Putamen (tissue), 1 donor: ENCODE data around the gene CC2D1B.
"Not testable (repeated sequence)": the region's sequence is repeated elsewhere in the genome, so short reads cannot be mapped to it uniquely, and the experiment has no call there.

ENCODE experiments used
- DNase-seq: peaks from one replicate; pipeline ENCODE4 v3.0.0-alpha.2; 2016; ENCODE audit warnings: low spot score

Gene CC2D1B, protein sequence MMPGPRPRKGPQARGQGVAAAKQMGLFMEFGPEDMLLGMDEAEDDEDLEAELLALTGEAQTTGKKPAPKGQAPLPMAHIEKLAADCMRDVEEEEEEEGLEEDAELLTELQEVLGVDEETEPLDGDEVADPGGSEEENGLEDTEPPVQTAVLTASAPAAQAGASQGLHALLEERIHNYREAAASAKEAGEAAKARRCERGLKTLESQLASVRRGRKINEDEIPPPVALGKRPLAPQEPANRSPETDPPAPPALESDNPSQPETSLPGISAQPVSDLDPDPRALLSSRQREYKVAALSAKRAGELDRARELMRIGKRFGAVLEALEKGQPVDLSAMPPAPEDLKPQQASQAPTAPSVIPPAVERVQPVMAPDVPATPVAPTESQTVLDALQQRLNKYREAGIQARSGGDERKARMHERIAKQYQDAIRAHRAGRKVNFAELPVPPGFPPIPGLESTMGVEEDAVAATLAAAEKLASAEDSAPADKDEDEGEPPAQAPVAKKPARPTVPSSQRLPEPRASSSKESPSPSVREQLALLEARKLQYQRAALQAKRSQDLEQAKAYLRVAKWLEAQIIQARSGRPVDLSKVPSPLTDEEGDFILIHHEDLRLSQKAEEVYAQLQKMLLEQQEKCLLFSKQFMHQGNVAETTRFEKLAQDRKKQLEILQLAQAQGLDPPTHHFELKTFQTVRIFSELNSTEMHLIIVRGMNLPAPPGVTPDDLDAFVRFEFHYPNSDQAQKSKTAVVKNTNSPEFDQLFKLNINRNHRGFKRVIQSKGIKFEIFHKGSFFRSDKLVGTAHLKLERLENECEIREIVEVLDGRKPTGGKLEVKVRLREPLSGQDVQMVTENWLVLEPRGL

DNA sequence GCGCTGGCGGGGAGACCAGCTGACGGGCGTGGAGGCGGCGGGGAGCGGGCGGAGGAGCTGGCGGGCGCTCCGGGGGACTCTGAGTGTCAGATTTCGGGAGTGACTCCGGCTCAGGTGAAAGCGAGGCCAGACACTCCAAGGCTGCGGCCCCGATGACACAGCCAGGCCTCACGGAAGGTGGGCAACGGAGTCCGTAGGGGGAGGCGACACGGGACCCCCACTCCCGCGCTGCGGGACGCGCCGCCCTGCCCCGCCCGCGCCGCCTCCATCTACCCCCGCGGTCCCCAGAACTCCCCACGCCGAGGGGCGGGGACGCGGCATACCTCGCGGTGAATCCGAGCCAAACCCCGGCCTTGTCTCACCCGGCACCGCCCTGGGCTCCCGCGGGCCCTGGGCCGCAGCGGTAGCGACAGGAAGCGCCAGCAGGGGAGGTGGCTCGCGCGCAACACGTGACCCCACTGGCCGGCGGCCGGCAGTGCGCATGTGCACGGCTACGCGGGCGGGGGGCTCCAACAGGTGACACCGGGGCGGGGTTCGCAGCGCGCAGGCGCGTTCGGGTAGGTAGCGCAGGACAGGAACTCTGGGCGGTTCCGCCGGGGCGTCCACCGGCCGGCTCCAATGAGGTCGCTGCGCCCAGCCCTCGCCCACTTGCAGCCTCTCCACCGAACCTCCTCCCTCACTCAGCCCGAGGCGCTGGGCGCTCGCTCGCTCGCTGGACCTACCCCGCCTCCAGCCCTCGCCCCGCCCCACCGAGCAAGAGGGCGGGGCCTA, at the start of gene CC2D1B:
Gene CC2D1B, minus strand, starts transcription at position 460 of the 771 bp plus-strand sequence. CDS start 1,585 bp downstream, outside the sequence.
- peak; percentile 89 for DNase-seq

DNA sequence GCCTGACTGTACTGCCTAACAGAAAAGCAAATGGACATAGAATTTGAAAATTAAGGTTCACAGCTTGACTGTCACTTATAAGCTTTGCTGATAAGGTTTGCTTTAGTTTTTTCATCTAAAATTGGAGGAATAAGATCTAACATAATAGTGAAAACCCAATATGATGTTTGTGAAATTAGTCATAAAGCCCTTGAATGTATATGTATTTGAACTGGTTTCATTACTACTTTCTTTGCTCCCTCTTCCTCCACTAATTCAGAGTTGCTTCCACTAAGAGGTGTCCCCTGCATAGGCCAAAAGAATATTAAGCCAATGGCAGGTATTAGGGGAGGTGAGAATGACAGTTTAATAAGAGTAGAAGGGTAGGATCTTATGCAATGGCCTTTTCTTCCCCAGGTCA, 48.9 kb upstream of the CC2D1B start:
- DNase-seq: no peak

- no peak for DNase-seq
Observed at GRCh38 chr1:52413410-52413989, 47.5 kb upstream of the CC2D1B start.

GRCh38 chr1:52404975-52405338, 39.0 kb upstream of the CC2D1B start:
- DNase-seq: no peak

- DNase-seq: peak; percentile 97
Observed at GRCh38 chr1:52404116-52404974, 38.3 kb upstream of the CC2D1B start, which contains the start of the genes ORC1 and PRPF38A. Gene ORC1, minus strand, starts transcription at chr1:52404423. Its CDS starts 2,200 bp downstream, at chr1:52402223. Gene PRPF38A, plus strand, starts transcription at chr1:52404602. Its CDS starts 148 bp downstream, at chr1:52404750.

DNA sequence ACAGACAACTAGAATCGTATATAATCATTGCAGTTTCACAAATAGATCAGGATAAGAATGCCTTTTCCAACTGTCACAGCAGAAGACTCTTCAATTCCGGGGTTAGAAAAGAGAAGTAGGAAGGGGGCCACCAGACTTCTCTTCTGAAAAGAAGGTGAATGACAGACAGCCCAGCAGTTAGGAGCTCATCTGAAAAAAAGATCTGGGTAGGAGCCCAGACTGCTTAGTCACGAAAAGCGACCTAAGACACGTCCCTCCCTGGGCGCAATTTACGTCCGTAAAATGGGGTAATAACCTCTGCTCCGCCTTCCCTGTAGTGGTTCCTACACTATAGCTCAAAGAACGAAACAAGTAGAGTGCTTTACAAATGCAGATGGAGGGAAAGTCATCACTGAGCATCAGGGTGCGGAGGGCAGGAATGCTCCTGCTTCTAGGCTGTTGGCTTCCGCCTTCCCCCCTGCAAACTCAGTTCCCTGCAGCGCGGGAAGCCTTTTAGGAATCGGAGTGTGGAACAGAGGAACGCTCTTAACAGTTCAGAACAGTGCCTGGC, 37.6 kb upstream of the CC2D1B start:
- no peak for DNase-seq

GRCh38 chr1:52402860-52403240, 36.8 kb upstream of the CC2D1B start:
- no peak for DNase-seq

DNA sequence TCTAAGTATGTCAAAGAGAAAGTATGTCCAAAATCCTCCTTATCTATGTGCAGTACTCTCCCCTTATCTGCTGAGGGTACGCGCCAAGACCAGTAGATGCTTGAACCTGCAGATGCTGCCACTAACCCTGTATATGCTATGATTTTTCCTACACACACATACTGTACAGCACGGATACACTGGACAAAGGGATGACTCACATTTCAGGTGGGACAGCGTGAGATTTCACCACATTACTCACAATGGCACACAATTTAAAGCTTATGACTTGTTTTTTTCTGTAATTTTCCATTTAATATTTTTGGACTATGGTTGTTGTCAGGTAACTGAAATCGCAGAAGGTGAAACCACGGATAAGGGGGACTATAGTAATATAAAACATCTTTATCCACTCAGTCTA, 34.1 kb upstream of the CC2D1B start:
- DNase-seq: no peak

DNA sequence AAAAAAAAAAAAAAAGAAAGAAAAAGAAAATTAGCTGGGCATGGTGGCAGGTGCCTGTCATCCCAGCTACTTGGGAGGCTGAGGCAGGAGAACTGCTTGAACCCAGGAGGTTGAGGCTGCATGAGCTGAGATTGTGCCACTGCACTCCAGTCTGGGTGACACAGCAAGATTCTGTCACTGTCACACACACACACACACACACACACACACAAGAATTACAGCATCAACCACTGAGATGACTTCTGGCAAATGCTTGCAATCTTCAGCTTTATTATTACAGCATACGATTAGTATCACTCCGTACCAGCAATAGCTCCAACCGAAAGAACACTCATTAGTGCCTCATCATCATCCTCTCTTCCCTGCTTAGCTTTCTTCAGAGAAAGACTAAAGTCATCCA, 33.6 kb upstream of the CC2D1B start:
- DNase-seq: no peak

DNA sequence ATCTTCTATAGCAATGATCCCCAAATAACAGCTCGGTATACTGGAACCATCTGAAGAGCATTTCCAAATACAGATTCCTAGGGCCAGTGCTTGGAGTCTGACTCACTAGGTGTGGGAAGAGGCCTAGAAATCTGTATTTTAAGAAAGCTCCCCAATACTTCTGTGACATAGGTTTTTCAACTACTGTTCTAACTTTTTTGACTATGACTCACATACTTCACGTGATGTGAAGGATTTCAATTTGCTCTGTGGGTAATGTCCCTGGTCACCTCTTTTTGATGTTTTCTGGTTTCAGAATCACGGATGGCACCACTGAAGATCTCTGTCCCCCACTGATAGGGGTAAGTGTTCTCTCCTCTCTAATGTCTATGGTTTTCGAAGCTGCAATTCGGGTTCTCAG, 27.2 kb upstream of the CC2D1B start:
- no peak for DNase-seq

DNA sequence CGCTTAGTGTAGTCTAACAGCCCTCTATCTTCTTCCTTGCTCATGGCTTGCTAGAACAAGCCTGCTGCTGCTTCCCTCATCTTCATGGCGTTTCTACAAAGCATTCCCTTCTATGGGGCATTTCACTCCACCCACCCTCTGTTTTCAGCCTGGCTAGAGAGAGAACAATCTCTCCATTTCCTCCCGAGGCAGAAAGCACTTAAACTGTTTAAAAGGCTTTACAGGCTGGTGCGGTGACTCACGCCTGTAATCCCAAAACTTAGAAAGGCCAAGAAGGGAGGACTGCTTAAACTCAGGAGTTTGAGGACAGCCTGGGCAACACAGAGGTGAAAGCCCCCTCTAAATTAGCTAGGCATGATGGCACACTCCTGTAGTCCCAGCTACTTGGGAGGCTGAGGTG, 20.5 kb upstream of the CC2D1B start:
- no peak for DNase-seq

DNA sequence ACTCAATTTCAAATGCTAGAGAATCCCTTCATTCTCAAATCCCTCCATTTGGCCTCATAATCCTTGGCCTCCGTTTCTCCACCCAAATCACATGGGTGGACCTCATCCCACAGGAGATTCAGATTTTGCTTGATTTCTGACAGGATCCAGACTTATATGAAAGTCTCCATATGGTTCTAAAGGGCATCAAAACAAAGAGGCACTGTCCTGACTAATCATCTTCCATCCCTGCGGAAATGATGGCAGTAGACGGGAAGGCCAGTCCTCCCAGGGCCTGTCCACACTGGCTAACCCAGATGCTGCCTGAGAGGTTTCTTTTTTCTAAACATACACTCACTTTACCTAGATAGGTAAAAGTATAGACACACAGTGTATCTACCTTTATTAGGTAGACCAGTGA, 19.4 kb upstream of the CC2D1B start:
- DNase-seq: no peak

GRCh38 chr1:52369851-52370250, 3.8 kb upstream of the CC2D1B start:
- DNase-seq: not testable (repeated sequence)

DNA sequence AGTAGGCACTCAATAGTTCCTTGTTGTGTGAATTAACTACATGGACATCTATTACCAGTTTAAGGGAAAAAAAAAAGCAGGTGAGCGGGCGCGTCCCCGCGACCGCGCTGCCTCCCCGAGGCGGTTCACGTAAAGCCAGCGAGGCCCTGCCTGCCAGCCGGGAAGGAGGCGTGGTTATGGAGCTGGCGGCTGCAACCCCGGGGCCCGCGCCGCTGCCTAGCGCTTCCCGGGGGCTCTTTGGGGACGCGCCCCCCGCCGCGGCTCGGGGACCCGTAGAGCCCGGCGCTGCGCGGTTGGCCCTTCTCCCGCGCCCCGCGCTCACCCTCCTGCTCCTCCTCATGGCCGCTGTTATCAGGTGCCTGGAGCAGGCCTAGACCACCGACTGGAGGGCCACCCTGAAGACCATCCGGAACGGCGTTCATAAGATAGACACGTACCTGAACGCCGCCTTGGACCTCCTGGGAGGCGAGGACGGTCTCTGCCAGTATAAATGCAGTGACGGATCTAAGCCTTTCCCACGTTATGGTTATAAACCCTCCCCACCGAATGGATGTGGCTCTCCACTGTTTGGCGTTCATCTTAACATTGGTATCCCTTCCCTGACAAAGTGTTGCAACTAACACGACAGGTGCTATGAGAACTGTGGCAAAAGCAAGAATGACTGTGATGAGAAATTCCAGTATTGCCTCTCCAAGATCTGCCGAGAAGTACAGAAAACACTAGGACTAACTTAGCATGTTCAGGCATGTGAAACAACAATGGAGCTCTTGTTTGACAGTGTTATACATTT, 2.6 kb upstream of the CC2D1B start:
- DNase-seq: peak; percentile 41

GRCh38 chr1:52367272-52367671, 1.3 kb upstream of the CC2D1B start:
- no peak for DNase-seq

- DNase-seq: no peak
Observed at GRCh38 chr1:52366517-52366827, 467 bp upstream of the CC2D1B start.

DNA sequence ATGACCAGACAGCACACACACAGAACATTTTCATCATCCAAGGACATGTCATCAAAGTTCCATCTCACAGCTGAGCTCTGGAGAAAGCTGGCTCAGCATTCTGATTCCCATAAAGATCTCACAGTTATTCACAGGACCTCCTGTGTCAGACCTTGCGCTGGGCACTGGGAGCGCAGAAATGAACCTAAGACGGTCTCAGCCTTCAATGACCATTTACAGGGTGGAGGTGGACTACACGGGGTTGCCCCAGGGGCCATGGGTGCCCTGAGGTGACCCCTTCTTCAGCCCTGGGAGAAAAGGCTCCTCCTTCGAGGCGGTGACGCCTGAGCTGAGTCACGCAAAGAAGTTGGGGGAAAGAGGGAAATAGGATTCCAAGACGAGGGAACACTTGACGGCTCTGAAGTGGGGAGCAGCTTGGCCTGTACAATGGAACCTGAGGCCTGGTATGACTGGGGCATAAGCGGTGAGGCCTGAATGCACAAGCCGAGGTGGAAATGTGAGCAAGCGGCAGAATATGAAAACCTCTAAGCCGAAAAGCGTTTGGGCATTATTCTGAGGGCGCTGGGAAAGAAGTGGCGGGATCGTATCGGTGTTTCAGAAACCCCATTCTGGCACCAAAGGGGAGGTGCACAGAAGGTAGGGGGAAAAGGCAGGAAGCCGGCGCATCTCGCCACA, 797 bp downstream of the CC2D1B start:
- DNase-seq: peak; percentile 47

GRCh38 chr1:52364235-52364839, 1.7 kb downstream of the CC2D1B start:
- DNase-seq: no peak

DNA sequence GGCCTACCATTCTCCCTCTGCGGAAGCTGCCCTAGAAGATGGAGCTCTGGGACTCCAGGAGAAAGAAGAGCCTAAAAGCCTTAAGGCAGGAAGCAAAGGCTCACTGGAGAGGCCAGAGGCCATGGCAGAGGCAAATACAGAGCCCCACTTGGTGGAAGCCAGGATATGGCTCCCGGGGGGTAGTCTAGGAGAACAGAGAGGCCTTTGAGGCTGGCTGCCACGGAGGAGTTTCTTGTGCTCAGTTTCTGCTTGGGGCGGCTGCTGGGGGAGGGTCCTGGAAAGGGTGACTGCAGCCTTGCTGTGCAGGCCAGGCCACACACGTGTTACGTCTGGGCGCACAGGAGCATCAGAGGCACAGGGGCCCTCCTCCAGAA, 5.4 kb downstream of the CC2D1B start:
- no peak for DNase-seq
